ENCODE results near the gene RPL10.

RPL10 gene

GRCh38 chrX:154397888-154398667 lies at the start of gene RPL10:
RPL10 (plus strand) TSS chrX:154398377; CDS start chrX:154398520, 143 bp downstream.
- peak; percentile 79 for DNase-seq

- no peak for DNase-seq
Observed at GRCh38 chrX:154348646-154349358, 49.4 kb upstream of the RPL10 start.

GRCh38 chrX:154349359-154349935 lies 48.7 kb upstream of the RPL10 start:
- no peak for DNase-seq

- DNase-seq: no peak
Observed at GRCh38 chrX:154349979-154350378, 48.2 kb upstream of the RPL10 start.

GRCh38 chrX:154350429-154351182 lies 47.6 kb upstream of the RPL10 start:
- no peak for DNase-seq

- DNase-seq: no peak
Observed at GRCh38 chrX:154351183-154352011, 46.8 kb upstream of the RPL10 start.

GRCh38 chrX:154352012-154352401 lies 46.2 kb upstream of the RPL10 start:
- no peak for DNase-seq

- no peak for DNase-seq
Observed at GRCh38 chrX:154352466-154352865, 45.7 kb upstream of the RPL10 start.

- DNase-seq: no peak
Observed at GRCh38 chrX:154353172-154353843, 44.9 kb upstream of the RPL10 start.

GRCh38 chrX:154354013-154354412 lies 44.2 kb upstream of the RPL10 start:
- DNase-seq: no peak

GRCh38 chrX:154354516-154354915 lies 43.7 kb upstream of the RPL10 start:
- DNase-seq: no peak

- no peak for DNase-seq
Observed at GRCh38 chrX:154355094-154355775, 42.9 kb upstream of the RPL10 start.

GRCh38 chrX:154355776-154356140 lies 42.4 kb upstream of the RPL10 start:
- DNase-seq: no peak

GRCh38 chrX:154356596-154356995 lies 41.6 kb upstream of the RPL10 start:
- no peak for DNase-seq

- DNase-seq: no peak
Observed at GRCh38 chrX:154357205-154357604, 41.0 kb upstream of the RPL10 start.

- DNase-seq: no peak
Observed at GRCh38 chrX:154358011-154358410, 40.2 kb upstream of the RPL10 start.

- DNase-seq: no peak
Observed at GRCh38 chrX:154358829-154359228, 39.3 kb upstream of the RPL10 start.

GRCh38 chrX:154359362-154360154 lies 38.6 kb upstream of the RPL10 start:
- DNase-seq: no peak

GRCh38 chrX:154360155-154360713 lies 37.9 kb upstream of the RPL10 start:
- no peak for DNase-seq
